HuH-7 (cell line): ENCODE data around the gene PUM1.
"Not testable (repeated sequence)": the region's sequence is repeated elsewhere in the genome, so short reads cannot be mapped to it uniquely, and the experiment has no call there.

Experiments
- DNase-seq: peaks from one replicate; pipeline ENCODE4 v3.0.0; 2011; ENCODE audit warnings: low spot score

The PUM1 gene

DNA sequence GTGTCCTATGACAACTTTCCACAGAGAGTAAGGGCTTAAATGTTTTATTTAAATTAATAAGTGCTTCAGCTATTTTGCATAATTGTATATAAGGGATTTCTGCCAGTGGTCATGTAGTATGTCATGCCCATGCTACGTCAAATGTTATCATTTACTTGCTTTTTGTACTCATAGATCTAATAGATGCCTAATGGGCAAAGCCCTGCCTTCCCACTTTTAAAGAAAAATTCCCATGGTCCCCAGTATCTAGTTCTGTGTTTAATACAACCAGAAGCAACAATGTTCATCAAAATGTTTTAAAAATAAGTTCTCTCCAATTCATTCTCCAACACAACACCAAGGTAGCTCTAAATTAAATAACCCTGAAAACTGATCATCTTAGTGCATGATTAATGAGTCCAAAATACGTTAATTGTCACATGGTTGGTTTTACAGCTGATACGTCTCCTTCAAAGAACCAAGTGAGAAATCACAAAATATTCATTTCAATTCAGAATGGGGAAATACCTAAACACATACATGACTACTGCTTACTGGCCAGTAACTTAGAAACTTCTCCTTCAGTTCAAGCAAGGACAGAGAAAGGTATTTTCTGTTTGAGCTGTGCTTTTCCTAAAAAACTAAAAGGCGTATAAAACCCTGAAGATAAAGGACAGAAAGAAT lies 107.8 kb downstream of the PUM1 start:
- DNase-seq = no peak

GRCh38 chr1:30955448-30956015 lies 110.0 kb downstream of the PUM1 start:
- DNase-seq = no peak

GRCh38 chr1:30953685-30954084 lies 111.8 kb downstream of the PUM1 start:
- DNase-seq = no peak

GRCh38 chr1:30952098-30952497 lies 113.4 kb downstream of the PUM1 start:
- no peak for DNase-seq

DNA sequence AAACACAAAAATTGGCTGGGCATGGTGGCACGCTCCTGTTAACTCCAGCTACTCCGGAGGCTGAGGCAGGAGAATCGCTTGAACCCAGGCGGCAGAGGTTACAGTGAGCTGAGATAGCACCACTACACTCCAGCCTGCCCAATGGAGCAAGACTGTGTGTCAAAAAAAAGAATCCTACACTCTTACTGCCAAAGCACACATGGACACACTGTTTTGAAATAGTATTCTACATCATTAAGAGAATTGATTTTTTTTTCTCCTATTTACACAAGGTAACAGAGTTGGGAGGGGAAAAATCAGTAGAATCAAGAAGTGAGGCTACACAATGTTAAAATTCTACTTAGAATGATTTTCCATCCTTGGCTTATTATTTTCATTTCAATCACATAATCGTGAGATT lies 114.8 kb downstream of the PUM1 start:
- no peak for DNase-seq

- DNase-seq = no peak
These were observed 115.5 kb downstream of the PUM1 start for GRCh38 chr1:30950053-30950452.

DNA sequence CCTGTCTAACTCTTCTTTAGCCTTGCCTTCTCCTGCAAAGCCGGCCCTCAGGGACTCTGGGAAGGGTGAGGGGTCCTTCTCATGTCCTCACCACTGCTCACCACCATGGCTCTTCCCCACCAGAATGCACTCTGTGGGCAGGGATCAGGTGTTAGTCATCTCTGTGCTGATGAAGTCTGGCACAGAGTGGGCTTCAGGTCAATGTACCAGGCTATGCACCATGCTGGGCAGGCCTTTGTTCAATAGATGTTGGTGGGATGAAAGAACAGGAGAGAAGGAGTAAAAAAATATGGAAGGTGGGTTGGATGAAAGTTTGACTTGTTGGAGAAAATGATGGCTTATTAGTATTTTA lies 116.1 kb downstream of the PUM1 start:
- not testable (repeated sequence) for DNase-seq

GRCh38 chr1:30948813-30949486 lies 116.6 kb downstream of the PUM1 start:
- not testable (repeated sequence) for DNase-seq

DNA sequence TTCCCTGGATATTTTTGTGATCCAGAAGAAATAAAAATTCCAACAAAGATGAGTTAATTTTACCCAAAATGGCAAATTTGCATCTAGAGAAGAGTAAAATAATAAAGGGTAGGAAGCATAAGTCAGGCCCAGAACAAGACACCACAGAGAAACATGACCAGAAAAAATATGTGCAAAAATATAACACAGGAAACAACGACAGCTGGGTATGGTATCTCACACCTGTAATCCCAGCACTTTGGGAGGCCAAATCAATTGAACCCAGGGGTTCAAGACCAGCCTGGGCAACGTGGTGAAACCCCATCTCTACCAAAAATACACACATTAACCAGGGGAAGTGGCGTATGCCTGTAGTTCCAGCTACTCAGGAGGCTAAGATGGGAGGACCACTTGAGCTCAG lies 117.2 kb downstream of the PUM1 start:
- DNase-seq = no peak

- no peak for DNase-seq
These were observed 118.3 kb downstream of the PUM1 start for GRCh38 chr1:30947212-30947611.

GRCh38 chr1:30942326-30942963 lies 123.1 kb downstream of the PUM1 start:
- DNase-seq = no peak

GRCh38 chr1:30940541-30940940 lies 125.0 kb downstream of the PUM1 start:
- no peak for DNase-seq

- no peak for DNase-seq
These were observed 128.9 kb downstream of the PUM1 start for GRCh38 chr1:30936541-30937171.

DNA sequence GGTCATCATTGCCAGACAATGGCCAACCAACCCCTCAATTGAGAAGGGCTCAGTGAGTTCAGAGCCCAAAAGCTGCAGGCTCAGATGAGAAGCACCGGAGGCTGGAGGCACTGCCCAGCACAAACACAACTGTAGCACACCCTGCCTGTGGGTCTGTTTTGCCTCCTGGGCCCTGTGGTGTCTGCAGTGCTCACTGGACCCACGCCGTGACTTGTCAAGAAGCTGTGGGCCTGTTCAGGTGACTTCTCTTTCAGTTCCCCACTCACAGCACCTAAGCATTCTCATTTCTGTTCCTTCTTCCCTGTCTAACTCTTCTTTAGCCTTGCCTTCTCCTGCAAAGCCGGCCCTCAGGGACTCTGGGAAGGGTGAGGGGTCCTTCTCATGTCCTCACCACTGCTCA lies 129.8 kb downstream of the PUM1 start:
- DNase-seq = not testable (repeated sequence)

GRCh38 chr1:30934613-30935012 lies 130.9 kb downstream of the PUM1 start:
- no peak for DNase-seq

DNA sequence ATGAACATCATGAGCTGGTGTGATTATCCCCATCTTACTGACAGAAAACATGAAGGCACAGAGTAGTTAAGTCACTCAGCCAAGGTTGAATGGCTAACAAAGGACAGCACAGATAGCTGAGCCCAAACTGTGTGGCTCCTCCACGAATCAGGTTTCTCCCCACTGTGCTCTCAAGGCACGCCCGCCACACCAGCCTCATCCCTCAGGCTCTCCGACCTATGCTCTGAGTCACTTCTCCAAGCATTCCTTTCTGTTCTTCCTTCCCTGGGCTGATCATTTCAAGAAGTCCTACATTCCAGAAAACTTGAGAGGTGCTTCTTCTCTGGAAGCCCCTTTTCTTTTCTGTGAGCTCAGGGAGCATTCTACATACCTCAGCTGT lies 131.7 kb downstream of the PUM1 start:
- DNase-seq = no peak

DNA sequence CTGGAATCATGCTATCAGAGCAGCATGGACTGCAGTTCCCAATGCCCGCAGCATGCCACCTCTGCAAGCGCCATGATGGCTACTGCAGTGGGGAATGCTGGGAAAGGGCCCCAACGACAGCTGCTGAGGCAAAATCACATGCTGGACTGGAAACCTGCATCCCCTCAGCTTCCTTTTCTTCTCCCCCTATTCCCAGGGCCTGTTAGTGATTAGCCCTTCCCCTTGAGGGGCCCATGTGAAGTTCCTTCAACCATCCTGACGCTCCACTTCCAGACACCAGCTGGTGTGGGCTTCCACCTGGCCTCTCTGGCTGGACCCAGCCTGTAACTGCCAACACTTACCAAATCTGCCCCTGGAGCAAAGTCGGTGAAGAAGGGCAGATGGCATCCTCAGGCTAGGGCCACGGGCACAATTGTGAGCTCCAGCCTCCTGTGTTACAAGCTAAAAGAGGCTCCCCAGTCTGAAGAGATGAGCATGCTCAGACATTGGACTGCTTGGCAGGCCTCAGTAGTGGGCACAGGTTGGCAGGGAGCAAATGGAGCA lies 134.8 kb downstream of the PUM1 start:
- no peak for DNase-seq

GRCh38 chr1:30929944-30930525 lies 135.5 kb downstream of the PUM1 start:
- DNase-seq = no peak

DNA sequence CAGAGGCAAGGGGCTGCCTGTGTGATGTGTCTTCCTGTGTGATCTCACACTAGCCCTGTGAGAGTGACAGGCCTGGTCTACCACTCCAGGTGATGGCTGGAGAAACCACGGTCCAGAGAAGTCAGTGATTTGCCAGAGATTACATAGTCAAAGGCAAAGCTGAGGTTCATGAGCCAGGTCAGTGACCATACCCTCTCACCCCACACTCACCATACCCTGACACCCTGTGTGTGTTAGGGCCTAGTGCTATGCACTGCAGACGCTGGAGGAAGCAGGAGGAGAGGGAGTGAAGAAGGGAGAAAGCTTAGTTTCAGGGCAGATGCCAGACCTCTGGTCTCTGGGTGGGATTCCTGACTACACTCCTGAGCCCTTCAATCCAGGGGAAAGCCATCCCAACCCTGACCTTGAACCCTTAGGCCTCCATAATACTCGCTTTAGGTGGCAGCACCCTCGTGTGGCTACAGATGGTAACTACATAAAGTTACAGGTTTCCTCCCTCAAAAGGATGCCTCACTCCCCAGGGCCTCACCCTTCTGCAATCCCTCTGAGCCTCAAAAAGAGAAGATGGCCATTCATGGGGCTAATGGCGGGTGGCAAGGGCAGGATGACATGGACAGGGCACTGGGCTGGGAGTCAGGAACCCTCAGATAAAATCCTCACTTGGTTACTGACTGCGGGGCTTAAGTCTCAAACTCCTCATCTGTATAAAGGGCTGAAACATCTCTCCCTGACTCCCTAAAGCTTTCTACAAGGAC lies 136.2 kb downstream of the PUM1 start:
- DNase-seq = peak; percentile 45

DNA sequence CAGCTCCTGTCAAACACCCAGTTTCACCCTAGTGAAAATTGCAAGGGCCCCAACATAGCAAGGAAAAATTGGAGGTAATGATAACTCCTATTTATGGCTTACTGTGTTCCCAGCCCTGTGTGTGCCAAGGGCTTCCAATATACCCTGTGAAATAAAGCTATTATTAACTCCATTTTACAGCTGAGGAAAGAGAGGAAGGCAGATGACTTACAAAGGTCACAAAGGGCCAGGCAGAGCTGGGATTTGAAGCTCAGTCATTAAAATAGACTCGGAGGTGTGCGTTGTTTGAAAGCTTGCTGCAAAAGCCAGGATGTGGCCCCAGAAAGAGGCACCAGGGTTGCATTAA lies 136.8 kb downstream of the PUM1 start:
- DNase-seq = no peak

DNA sequence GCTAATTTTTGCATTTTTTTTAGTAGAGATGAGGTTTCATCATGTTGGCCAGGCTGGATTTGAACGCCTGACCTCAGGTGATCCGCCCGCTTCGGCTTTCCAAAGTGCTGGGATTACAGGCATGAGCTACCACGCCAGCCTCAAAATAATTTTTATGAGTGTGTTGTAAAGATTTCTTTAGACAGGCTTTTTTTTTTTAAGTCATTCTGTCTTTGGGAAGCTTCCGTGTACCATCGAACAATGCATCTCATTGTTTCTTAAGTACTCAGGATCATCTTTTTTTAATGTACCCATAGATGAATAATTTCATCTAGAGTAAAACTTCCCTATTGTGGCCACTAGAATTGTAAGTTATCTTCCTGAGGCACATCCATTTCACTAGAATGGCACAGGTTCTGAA lies 137.3 kb downstream of the PUM1 start:
- DNase-seq = no peak

- DNase-seq = no peak
These were observed 138.1 kb downstream of the PUM1 start for GRCh38 chr1:30927448-30927847.
